ELR (cell line): ENCODE data around the gene SCCPDH.
A peak's percentile ranks its signal among the peaks of the same experiment; 100 is the strongest.

Experiments used
- DNase-seq: peaks from one replicate; pipeline ENCODE4 v3.0.0-alpha.2; 2015; ENCODE audit warnings: low read depth

The SCCPDH gene

DNA sequence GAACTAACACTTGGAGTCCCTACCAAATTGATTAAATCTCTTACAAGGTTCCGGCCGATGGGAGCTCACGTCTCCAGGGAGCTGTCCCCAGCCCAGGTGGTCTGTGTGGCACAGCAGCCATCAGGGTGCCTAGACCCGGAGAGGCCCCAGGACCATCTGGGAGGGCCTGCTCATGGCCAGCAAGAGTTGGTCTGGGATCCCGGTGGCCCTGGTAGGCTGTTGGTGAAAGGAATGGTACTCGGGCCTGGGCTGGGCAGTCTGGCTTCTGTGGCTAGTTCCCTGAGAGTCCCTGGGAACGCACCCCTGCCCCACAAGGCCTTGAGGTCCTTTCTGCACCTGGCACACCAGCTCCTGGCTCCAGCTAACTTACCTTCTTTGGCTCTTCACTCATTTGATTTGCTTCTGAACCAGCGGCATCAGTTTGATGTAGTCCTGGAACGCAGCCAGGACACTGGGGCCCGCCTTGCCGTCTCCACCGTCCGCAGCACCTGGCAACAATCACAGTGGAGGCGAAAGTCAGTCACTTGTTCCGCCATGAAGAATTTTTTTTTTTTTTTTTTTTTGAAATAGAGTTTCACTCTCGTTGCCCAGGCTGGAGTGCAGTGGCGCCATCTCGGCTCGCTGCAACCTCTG, 62.5 kb downstream of the SCCPDH start:
- no peak for DNase-seq

DNA sequence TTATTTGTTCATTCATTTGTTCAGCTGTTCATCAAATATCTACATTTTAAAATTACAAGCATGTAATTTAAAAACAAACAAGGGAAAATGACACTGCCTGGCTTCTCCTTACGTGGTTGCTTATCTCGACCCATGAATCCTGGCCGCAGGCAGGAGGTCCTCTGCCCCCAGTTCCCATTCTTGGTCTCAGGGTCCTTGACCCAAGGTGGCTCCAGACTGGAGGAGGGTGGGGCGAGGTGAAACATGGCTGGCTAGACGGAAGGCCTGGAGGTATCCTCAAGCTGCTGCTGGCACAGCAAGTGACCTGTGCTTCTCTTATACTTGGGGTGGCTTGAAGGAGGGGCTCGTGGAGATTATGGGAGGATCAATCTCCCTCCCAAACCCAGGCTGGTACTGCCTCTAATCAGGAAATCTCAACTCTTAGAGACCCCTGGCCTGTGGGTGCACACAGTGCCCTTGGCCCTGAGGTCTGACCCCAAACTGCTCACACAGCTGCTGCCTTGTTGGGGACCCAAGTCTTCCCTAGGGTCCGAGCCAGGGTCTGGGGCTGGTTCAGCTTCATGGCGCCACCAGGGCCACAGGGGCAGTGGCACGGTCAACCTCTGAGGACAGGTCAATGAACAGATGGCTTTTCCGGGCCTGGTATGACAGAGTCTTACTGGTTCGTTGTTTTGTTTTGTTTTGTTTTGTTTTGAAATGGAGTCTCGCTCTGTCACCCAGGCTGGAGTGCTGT, 63.7 kb downstream of the SCCPDH start:
- DNase-seq = no peak

DNA sequence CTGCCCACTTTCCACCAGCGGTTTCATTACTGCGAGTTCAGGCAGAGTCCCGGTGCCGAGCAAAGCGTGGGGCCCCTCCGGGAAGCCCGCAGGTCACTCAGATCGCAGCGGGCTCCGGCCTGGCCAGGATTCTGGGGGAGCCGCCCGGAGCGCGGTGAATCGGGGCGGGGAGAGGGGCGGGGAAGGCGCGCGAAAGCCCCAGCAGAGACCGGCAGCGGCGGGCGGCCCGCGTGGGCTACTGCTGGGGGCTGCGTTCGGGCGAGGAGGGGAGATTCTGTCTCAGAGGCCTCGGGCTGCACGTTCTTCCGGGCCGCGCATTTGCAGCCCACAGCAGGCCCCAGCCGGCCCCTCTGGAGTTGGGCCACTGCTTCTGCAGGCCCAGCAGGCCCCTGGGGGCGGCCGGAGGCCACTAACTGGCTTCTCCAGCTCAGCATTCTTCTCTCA, 64.7 kb downstream of the SCCPDH start:
- no peak for DNase-seq

DNA sequence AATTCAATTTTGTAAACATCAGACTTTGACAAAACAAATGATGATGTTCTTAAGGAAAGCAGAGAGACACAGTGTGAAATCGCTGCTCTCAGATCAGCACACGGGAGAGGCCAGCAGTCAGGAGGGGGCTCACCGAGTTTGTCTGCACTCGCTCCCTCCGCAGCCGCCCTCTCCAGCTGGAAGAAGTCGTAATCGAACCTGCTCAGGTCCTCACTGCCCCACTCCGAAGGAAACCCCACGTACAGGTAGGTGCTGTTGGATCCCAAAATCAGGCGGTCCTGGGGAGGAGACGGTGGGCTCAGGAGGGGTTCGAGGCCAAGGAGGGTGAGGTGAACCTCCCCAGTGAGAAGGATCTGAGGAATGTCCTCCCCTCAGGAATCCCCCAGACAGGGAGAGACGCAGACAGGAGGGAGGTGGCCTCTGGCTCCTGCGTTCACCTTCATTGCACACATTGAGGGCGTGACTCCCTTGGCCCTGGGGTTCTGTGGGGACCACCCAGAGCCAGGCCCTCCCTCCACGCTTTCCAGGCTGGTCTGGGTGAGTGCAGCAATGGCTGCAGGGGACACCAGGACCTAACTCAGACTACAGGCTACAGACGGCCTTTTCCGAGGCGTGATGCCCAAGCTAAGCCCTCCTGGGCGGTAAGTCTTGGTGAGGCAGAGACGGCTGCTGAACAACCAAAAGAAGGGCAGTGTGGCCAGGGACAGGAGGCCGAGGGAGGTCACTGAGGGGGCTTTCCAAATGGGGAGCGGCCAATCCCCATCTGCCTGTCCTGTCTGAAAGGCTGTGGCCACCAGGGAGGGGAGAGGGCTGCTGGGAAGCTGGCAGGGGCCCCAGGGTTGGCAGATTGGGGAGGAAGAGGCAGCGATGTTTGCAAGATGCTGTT, 65.5 kb downstream of the SCCPDH start:
- no peak for DNase-seq

DNA sequence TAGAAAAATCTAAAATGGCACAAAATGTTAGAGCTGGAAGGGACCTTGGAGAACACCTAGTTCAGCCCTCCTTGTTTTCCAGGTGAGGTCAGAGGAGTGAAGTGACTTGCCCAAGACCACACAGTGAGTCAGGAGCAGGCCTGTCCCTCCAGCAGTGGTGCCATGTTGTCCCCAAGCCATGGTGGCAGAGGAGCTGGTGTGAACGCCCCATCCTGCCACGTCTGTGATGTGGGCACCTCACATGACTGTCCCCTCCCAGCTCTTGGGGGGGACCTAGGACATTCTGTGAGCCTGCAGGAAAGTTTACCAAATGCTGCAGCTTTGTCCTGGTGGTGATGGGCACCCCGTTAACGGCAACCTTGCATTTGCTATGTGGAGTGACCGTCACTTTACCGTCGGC, 66.2 kb downstream of the SCCPDH start:
- no peak for DNase-seq

DNA sequence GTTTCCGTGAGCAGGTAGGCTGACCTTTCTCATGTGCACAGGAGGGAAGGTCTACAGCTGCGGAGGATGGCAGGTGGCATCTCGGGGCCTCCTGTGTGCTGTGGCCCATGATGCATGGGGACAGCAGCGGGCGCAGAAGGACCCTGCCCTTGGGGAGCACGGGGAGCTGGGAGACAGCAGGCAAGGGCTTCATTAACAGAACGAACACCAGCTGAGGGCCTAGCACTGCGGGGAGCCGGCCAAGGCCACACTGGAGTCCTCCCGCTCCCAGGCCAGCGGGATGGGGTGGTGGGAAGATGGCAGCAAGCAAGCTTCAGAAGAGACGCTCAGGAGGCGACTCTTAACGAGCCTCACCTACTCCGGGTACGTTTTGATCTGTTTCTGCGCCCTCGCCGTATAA, 66.6 kb downstream of the SCCPDH start:
- DNase-seq = no peak

DNA sequence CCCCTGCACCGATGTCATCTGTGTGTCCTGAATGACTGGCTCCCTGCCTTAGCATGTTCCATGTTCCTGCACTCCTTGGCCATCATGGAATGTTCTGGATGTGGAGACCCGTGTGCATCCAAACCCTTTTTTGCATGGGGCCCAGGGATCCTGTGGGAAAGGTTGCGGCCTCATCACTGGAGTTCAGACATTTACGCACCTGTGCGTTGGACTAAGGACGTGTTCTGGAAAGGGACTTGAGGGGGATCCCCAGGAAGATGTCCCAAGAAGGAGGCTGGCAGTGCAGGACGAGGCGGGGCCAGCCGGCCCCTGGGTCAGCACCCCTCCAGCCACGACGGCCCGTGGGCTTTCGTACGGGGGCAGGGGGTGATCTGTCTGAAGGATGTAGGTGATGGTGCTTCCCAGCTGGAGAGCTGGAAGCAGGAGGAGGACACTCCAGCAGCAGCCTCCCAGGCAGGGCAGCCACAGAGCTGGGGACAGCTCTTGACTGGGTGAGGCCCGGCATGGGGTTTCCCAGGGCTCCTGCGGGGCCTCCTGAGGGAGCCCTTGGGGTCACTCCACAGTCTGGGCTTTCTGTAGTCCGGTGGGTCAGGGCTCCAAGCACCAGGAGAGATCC, 67.2 kb downstream of the SCCPDH start:
- no peak for DNase-seq

DNA sequence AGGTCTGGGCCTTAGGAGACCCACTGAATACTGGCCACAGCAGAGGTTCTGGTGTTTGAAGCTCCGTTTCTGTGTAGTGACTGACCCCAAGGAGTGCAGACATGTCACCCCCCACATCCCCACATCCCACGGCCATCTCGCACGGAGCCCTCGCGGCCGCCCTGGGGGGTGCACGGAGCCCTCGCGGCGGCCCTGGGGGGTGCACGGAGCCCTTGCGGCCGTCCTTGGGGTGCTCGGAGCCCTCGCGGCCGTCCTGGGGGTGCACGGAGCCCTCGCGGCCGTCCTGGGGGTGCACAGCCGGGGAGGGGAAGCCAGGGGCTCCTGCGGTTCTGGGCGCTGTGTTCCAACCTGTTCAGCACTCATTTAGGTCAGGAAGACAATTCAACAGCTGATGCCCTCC, 68.4 kb downstream of the SCCPDH start:
- DNase-seq = no peak

DNA sequence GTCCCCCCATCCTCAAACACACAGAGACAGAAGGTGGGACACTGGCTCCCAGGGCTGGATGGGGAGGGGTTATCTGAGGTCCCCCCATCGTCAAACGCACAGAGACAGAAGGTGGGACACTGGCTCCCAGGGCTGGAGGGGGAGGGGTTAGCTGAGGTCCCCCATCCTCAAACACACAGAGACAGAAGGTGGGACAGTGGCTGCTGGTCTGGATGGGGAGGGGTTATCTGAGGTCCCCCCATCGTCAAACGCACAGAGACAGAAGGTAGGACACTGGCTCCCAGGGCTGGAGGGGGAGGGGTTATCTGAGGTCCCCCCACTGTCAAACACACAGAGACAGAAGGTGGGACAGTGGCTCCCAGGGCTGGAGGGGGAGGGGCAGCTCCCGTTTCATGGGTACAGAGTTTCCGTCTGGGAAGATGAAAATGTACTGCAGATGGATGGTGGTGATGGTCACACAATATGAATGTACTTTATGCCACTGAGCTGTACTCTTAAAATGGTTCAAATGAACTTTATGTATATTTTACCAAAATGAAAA, 69.2 kb downstream of the SCCPDH start:
- no peak for DNase-seq

DNA sequence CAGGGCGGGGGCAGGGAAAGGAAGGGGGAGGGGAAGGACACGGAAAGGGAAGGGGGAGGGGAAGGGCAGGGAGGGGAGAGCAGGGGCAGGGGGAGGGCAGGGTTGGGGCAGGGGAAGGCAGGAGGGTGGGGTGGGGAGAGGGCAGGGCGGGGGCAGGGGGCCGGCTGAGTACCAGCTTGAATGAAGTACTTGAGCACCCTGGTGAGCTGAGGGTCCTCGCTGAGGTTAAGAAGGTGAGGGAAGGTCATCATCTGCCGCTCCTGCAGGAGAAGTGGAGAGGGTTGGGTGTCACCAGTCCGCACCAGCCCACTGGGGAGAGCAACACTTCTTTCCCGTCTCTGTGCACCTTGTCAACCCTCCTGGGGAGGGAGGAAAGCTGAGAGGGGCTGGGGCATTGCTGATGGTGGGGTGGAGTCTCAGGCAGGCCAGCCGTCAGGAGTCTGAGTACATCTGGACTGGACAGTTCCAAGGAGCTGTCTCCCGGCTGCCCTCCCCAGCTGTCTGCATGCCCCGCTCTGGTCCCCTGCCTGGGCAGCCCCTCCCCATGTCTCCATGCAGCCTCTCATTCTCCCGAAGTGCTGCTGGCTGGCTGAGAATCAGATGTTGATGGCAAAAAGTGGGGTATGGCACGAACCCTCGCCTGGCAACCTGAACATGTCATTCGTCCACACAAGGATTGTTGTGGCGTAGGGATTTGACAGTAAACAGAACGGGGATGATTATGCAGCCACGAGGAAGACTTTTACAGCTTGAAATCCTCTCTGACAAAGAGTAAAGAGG, 70.0 kb downstream of the SCCPDH start:
- peak; percentile 23 for DNase-seq

DNA sequence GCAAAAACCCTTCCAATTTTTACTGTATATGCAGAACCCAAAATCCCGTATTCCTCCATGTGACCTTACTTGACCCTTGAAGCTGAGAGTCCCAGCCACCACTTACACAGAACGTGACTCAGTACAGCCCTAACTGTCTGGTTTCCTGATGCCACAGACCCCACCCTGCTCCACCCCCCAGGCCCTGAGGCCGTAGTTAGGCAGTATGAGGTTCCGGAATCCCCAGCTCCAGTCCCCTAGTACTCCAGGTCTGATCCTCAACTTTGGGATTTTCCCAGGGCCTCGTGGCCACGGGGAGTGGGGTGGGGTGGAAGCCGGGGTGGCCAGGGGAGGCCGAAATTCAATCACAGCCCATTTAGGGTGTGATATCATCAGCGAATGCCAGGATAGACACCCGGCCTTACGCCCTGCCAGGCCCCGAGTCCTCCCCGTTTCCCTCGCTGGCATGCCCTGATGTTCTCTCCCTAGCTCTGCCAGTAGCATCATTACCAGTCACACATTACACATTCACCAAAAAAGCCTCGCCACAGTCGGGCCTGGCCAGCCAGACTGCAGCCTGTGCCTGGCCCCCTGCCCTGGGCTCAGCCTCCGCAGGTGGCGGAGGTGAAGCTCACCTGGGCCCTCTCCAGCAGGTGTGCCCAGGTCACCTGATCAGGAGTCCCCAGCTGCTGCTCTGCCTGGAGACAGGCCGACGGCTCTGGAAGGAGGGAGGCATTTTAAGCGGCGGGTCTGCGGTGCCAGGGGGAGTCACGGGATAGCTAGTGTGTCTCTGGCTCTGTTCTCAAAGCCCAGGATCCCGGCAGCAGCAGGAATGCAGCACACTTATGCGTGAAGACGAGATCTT, 70.8 kb downstream of the SCCPDH start:
- DNase-seq = peak; percentile 79

DNA sequence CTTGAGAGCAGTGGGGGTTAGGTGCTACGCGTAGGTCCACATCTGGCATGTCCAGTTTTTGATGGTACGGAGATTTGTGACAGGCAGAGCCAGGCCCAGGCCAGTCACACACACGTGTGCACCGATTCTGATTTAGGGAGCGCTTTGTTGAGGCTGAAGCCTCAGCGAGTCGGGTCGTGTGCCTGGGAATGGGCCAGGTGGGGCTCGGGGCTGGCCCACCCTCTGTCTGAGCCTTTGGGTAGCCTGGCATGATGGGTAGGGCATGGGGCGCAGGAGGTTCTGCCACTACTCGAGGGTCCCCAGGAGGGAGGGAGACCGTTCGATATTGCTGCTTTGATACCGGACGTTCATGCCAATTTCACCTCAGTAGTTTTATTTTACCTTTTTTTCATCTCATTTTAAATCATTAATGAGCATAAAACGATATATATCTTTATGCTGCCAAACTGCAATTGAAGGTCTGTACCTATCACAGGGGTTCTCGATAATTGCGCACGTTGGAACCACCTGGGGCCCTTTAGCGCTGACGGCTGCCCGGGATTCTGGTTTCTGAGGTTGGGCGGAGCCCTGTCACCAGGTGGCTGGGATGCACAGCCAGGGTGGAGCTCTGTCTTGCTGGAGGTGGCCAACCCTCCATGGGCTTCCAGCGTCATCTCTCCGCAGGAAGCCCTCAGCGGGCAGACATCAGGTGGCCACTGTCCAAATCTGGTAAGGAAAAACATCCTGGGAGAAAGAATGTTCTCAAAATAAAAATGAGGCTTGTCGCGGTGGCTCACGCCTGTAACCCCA, 71.9 kb downstream of the SCCPDH start:
- no peak for DNase-seq

DNA sequence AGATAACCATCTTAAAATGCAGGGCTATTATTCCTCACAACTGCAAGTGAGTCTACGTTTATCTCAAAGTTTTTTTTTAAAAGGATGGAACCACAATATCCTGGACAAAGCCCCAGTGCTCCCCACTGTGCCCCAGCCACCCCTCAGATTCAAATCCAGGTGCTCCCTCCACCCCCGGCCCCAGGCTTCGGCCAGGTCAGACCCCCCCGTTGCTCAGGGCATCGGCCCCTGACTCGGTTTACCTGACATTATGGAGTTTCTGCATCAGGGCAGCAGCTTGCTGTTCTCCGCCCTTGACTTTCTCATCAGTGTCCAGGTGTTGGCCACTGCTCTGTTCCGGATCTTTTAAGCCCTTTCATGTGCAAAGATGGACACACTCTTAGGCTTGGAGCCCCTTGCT, 72.9 kb downstream of the SCCPDH start:
- no peak for DNase-seq

DNA sequence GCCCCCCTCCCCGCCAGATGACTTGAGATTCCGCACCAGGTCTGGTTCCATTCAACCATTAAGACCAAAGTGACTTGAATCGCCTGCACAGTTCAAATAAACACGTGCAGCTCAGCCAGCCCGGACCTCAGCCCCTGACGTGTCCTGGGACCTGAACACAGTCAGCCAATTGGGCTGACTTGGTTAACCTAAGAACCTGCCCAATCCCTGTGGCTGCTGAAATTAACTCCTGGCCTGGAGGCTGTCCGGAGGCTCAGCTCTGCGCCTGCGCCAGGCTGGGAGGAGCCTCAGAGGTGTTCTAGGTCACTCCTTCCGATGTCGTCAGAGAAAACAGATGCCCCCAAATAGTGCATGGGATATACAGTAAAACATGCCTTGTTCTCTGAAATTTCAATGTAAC, 73.4 kb downstream of the SCCPDH start:
- DNase-seq = no peak

DNA sequence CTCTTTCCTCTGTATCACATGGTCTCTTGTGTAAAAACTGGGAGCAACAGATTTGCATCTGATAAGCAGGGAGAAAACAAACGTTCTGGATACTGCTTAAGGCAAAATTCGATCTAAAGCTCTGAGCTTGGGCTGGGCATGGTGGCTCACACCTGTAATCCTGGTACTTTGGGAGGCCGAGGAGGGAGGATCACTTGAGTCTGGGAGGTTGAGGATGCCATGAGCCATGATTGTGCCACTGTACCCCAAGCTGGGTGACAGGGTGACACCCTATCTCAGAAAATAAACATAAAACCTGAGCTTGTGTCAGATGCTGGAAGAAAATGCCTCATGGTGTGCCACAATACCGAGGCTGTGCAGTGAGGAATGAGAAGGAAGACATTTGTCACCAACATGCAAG, 73.9 kb downstream of the SCCPDH start:
- DNase-seq = no peak

DNA sequence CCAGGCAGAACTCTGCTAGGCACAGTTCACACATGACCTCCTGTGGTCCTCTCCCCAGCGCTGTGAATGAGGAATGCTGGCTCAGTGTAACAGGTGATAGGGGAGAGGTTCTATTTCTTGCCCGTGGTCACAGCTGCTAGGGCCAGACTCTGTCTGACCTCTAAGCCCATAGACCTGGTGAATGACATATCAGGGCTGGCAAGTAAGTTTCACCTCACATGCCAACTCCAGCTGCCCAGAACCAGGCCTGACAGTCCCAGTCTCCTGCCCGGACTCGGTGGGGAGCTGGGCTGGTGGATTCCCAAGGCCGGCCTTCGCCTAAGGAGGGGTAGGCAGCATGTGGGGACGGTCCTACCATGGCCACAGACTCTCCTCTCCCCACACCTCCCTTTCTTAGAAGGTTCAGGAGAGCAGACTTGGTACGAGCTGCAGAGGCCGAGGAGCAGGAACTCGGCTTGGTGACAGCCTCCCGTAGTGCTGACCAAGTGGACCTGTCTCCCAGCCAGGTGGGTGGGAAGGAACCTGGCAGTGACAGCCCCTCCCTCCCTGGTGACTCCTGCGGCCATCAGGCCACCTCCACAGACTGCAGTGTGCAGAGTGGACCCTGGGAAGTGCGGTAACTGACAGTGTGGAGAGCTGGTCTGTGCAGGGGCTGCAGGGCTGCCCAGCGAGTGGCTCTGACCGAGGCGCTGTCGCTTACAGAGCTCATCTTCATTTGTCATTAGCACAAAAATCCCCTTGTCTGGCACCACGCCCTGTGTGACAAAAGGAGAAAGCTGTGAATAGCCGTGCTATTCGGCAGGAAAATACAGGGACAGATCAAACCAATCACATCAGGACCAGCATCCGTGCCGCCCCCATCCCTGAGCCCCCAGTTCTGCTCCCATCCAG, 74.6 kb downstream of the SCCPDH start:
- no peak for DNase-seq

DNA sequence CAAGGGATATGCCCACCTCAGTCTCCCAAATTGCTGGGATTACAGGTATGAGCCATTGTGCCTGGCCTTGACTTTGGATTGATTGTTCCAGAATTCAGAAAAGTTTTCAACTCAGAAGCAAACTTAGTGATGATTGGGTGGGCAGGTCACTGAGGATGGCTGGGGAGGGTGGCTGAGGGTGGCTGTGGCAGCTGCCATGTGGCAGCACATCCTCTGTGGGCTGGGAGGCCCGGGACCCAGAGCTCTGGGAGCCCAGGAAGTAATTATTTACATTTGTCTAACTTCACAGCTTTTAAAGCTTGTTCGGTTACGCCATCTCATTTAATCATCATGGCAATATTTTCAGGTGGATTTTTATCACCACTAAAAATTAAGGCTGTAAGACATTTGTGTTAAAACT, 76.1 kb downstream of the SCCPDH start:
- no peak for DNase-seq

DNA sequence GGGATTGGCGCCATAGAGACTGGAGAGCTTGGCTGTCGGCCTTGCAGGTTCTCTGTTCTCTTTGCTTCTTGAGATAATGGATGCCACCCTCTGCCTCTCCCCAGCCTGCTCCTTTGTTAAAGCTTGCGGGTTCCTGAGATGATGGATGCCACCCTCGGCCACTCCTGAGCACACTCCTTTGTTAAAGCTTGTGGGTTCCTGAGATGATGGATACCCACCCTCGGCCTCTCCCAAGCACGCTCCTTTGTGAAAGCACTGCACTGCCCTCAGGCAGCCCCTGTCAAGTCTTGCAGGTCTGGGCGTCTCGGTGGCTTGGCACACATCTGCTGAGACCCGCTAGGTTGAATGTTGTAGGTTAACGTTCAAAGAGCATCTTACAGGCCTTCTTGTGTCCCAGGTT, 76.5 kb downstream of the SCCPDH start:
- DNase-seq = no peak
